DOHH2 (cell line): ENCODE data around the gene MEAF6.

Experiments used
- H3F3A ChIP-seq: fragments of 200-600 bp; sonication (generic), shearing (Covaris generic); 2 replicates; pipeline ENCODE4 v1.6.0; 2016; ENCODE audit warnings: antibody characterized with exemption, mild to moderate bottlenecking; ENCODE audit not compliant: control insufficient read depth, insufficient read depth
- H3K27ac ChIP-seq: fragments of 200-600 bp; sonication (generic); 2 replicates; pipeline ENCODE4 v1.5.1; 2014; ENCODE audit warnings: low read depth, mild to moderate bottlenecking, low read length, moderate library complexity
- H3K27me3 ChIP-seq: fragments of 200-600 bp; sonication (generic); 2 replicates; pipeline ENCODE4 v1.6.1; 2014; ENCODE audit warnings: mild to moderate bottlenecking, low read length, mixed read lengths; ENCODE audit not compliant: control insufficient read depth
- H3K36me3 ChIP-seq: fragments of 200-600 bp; sonication (generic); 2 replicates; pipeline ENCODE4 v1.6.1; 2014; ENCODE audit warnings: mild to moderate bottlenecking, low read length, moderate library complexity, mixed read lengths; ENCODE audit not compliant: control insufficient read depth
- H3K4me1 ChIP-seq: fragments of 200-600 bp; sonication (generic); 2 replicates; pipeline ENCODE4 v1.6.1; 2014; ENCODE audit warnings: mild to moderate bottlenecking, low read length, mixed read lengths; ENCODE audit not compliant: control insufficient read depth
- H3K4me2 ChIP-seq: fragments of 200-600 bp; sonication (generic); 2 replicates; pipeline ENCODE4 v1.6.0; 2014; ENCODE audit warnings: mild to moderate bottlenecking, low read length, moderate library complexity
- H3K4me3 ChIP-seq: fragments of 200-600 bp; sonication (generic); 2 replicates; pipeline ENCODE4 v1.5.1; 2014; ENCODE audit warnings: mild to moderate bottlenecking, low read length, mixed read lengths
- H3K79me2 ChIP-seq: fragments of 200-600 bp; sonication (generic); 2 replicates; pipeline ENCODE4 v1.6.1; 2014; ENCODE audit warnings: mild to moderate bottlenecking, low read length, mixed read lengths; ENCODE audit not compliant: control insufficient read depth
- H3K9me2 ChIP-seq: fragments of 200-600 bp; sonication (generic); replicated peaks from 2 replicates; pipeline ENCODE4 v1.6.1; 2014; ENCODE audit warnings: mild to moderate bottlenecking, low read length, mixed read lengths; ENCODE audit not compliant: control insufficient read depth
- H3K9me3 ChIP-seq: fragments of 200-600 bp; sonication (generic); 2 replicates; pipeline ENCODE4 v1.6.1; 2014; ENCODE audit warnings: antibody characterized with exemption, low read length, mixed read lengths; ENCODE audit not compliant: control insufficient read depth, insufficient read depth
- H4K20me1 ChIP-seq: fragments of 200-600 bp; sonication (generic); 2 replicates; pipeline ENCODE4 v1.6.0; 2014; ENCODE audit warnings: low read depth, mild to moderate bottlenecking, antibody characterized with exemption, low read length, moderate library complexity; ENCODE audit not compliant: control insufficient read depth, insufficient read depth
- CTCF ChIP-seq: fragments of 200-600 bp; sonication (generic); IDR thresholded peaks from one replicate; pipeline ENCODE4 v1.5.1; 2014; ENCODE audit warnings: antibody characterized with exemption, mild to moderate bottlenecking, low read depth, low read length; ENCODE audit not compliant: poor library complexity, severe bottlenecking
- EZH2phosphoT487 ChIP-seq: fragments of 200-600 bp; sonication (generic); IDR thresholded peaks from 2 replicates; pipeline ENCODE4 v1.6.1; 2017; ENCODE audit warnings: borderline replicate concordance, mild to moderate bottlenecking, antibody characterized with exemption, low read length, moderate library complexity, mixed read lengths

Gene MEAF6

GRCh38 chr1:37480581-37481288, 33.8 kb downstream of the MEAF6 start:
- Histone ChIP-seq H3K4me1 (peaks cover 44% of the 10 kb centered on the region), H3K27ac (0 out of 2 replicates have a peak overlapping the region, but pooled peaks have one; percentile 85), H3K9me3 (no peaks in the 10 kb centered on the region), H3F3A (peaks cover 20% of the 10 kb centered on the region), H3K36me3 (peaks cover 86% of the 10 kb centered on the region), H3K27me3 (no peaks in the 10 kb centered on the region), H3K4me2 (no peak overlapping the region), H3K9me2 (no peaks in the 10 kb centered on the region), H3K79me2 (peaks cover 48% of the 10 kb centered on the region), H4K20me1 (peaks cover 10% of the 10 kb centered on the region; the same call in 1 of the 2 replicates), H3K4me3 (no peak overlapping the region)
- TF ChIP-seq CTCF: no peak
- no peak for TF ChIP-seq EZH2phosphoT487

- Histone ChIP-seq H3K4me3 (peak overlapping the region; percentile 95), H3K27me3 (no peaks in the 10 kb centered on the region), H3K9me2 (no peaks in the 10 kb centered on the region), H4K20me1 (peaks cover 10% of the 10 kb centered on the region; the same call in 1 of the 2 replicates), H3K4me1 (peaks cover 44% of the 10 kb centered on the region), H3K27ac (peak overlapping the region; percentile 85), H3K9me3 (no peaks in the 10 kb centered on the region), H3K79me2 (peaks cover 55% of the 10 kb centered on the region), H3K36me3 (peaks cover 89% of the 10 kb centered on the region), H3K4me2 (peak overlapping the region; percentile 82), H3F3A (peaks cover 20% of the 10 kb centered on the region)
- TF ChIP-seq CTCF: no peak
- TF ChIP-seq EZH2phosphoT487: no peak
Measured at GRCh38 chr1:37480125-37480466, 34.5 kb downstream of the MEAF6 start.

- peaks cover 10% of the 10 kb centered on the region; the same call in 1 of the 2 replicates for H4K20me1 ChIP-seq
- H3K79me2 ChIP-seq: peaks cover 61% of the 10 kb centered on the region
- peaks cover 93% of the 10 kb centered on the region for H3K36me3 ChIP-seq
- H3K4me1 ChIP-seq: peaks cover 44% of the 10 kb centered on the region
- H3K27ac ChIP-seq: peak overlapping the region; percentile 85
- no peaks in the 10 kb centered on the region for H3K9me2 ChIP-seq
- TF ChIP-seq CTCF: no peak
- no peak for TF ChIP-seq EZH2phosphoT487
- peaks cover 20% of the 10 kb centered on the region for H3F3A ChIP-seq
- H3K4me2 ChIP-seq: peak overlapping the region; percentile 82
- H3K4me3 ChIP-seq: peak overlapping the region; percentile 95
- no peaks in the 10 kb centered on the region for H3K27me3 ChIP-seq
- no peaks in the 10 kb centered on the region for H3K9me3 ChIP-seq
Measured at GRCh38 chr1:37479255-37480124, 35.1 kb downstream of the MEAF6 start.
